Esophagus squamous epithelium (tissue), 5 donors: ENCODE measurements around the gene KLHL29. TPM values are rescaled to one million over a fixed set of nuclear protein-coding genes. Genes with fewer than 3 reads are reported as not detected.

Experiments used
- DNase-seq: peaks from one replicate; lab custom pipeline; 2025; lab: John Stamatoyannopoulos, UW
- H3K27ac ChIP-seq, 4 donors: fragments of 200-600 bp; sonication (generic); one replicate each; pipeline ENCODE4 v1.5.1; 2016 to 2019; ENCODE audit warnings: mild to moderate bottlenecking in 1 of 4
- H3K27me3 ChIP-seq, 4 donors: fragments of 200-600 bp; sonication (generic); 1 replicate in 3 of 4; 2 replicates in 1 of 4; pipeline versions ENCODE4 v1.5.1 to v1.6.0; 2017 to 2021; ENCODE audit warnings: antibody characterized with exemption in 1 of 4
- H3K36me3 ChIP-seq, 3 donors: fragments of 200-600 bp; sonication (generic); one replicate each; pipeline ENCODE4 v1.5.1; 2016 to 2019
- H3K4me1 ChIP-seq, 3 donors: fragments of 200-600 bp; sonication (generic); one replicate each; pipeline ENCODE4 v1.5.1; 2017 to 2019
- H3K4me3 ChIP-seq, 4 donors: fragments of 200-600 bp; sonication (generic); 1 replicate in 3 of 4; 2 replicates in 1 of 4; pipeline ENCODE4 v1.5.1; 2016 to 2019; ENCODE audit warnings: mild to moderate bottlenecking in 2 of 4, moderate library complexity in 1 of 4
- H3K9me3 ChIP-seq, 3 donors: fragments of 200-600 bp; sonication (generic); one replicate each; pipeline ENCODE4 v1.5.1; 2016 to 2019
- POLR2A ChIP-seq, 4 donors: fragments of 450-650 bp; IDR thresholded peaks; one replicate each; pipeline ENCODE4 v1.6.1; 2017; ENCODE audit warnings: antibody characterized with exemption in 4 of 4, mild to moderate bottlenecking in 4 of 4, moderate library complexity in 3 of 4
- WGBS, 2 donors: methylation state at CpG; one replicate each; pipeline ENCODE4 v1.1.5; 2018; 5-methylcytosine and 5-hydroxymethylcytosine counted together
- intact Hi-C: fragments of 100-400 bp; cut with DNase I; formaldehyde crosslinking; loops from one replicate; pipeline ENCODE4 v1.15.0; 2022
- total RNA-seq, 4 donors: library from RNA; depleted of rRNA; stranded (reverse); fragments of >200 nt; gene quantifications; one replicate each; pipeline ENCODE4 v1.1.0, GENCODE V29; 2016
- TF ChIP-seq, protein P1 (sequence below), 6 experiments: fragments of 450-650 bp in 4 of 6; fragments of 200-600 bp in 2 of 6; sonication (generic) in 2 of 6; IDR thresholded peaks; one replicate each; pipeline ENCODE4 v1.5.1; 2016 to 2019; ENCODE audit warnings: antibody characterized with exemption in 6 of 6, mild to moderate bottlenecking in 4 of 6, moderate library complexity in 4 of 6
- donor health status: DM: yes; HTN: yes; CAD: no.

Gene KLHL29
- total RNA-seq, 4 donors from 2014 or later: 3.4 to 11.8 (median 5.9) TPM

DNA sequence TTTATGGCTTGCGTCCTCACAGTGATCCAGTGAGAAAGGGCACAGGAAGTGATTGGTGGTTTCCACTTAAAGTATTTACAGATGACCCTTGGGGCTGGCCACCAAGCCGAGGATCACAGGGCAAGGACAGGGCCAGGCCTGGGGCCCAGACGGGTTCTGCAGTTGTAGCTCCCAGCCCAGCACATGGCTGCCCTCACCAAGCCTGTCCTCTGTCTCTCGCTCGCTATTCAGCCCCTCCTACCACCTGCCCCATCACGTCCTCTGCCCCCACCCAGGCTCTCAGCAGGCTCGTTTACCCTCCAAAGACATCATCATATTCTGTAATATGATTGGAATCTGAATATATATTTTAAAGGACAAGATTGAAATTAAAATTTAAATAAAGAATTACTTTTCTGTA, 246.0 kb downstream of the KLHL29 start:
- intact Hi-C loops: no loop called here

DNA sequence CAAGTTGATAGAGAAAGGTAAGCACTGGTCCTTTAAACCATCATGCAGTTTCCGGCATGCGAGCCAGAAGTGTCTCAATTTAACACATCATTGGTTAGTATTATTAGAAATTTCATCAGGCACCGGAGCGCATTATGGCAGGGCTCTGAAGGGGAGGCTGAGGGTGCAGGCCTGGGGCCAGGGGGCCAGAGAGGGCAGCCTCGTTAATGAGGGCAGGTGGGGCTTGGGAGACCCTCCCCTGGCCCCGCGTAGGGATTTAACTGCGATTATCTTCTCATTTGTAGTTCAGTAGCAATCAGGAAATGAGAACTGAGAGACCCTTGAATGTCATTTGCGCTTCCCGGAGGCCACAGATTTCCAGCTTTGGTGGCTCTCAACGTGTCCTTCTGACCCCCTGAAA, 246.4 kb downstream of the KLHL29 start:
- Histone ChIP-seq H3K4me1 (peaks cover 0 to under 1% (median 0%) of the 10 kb centered on the region in 3 donors), H3K27ac (no peak overlapping the region), H3K27me3 (no peaks in the 10 kb centered on the region), H3K36me3 (no peaks in the 10 kb centered on the region), H3K9me3 (no peaks in the 10 kb centered on the region), H3K4me3 (no peak overlapping the region)
- intact Hi-C loops: no loop called here
- 91 to 94% methylated on average over 8 to 9 of the region's 11 CpGs for WGBS, 2 donors
- DNase-seq: no peak
- TF ChIP-seq POLR2A (IDR thresholded peaks at IDR 0.05): no peak
- TF ChIP-seq, protein P1, sequence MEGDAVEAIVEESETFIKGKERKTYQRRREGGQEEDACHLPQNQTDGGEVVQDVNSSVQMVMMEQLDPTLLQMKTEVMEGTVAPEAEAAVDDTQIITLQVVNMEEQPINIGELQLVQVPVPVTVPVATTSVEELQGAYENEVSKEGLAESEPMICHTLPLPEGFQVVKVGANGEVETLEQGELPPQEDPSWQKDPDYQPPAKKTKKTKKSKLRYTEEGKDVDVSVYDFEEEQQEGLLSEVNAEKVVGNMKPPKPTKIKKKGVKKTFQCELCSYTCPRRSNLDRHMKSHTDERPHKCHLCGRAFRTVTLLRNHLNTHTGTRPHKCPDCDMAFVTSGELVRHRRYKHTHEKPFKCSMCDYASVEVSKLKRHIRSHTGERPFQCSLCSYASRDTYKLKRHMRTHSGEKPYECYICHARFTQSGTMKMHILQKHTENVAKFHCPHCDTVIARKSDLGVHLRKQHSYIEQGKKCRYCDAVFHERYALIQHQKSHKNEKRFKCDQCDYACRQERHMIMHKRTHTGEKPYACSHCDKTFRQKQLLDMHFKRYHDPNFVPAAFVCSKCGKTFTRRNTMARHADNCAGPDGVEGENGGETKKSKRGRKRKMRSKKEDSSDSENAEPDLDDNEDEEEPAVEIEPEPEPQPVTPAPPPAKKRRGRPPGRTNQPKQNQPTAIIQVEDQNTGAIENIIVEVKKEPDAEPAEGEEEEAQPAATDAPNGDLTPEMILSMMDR (IDR thresholded peaks at IDR 0.05): no peak

More for the DNA sequence above, 246.0 kb downstream of the KLHL29 start:
- no peak for DNase-seq
- H3K36me3 ChIP-seq: no peaks in the 10 kb centered on the region
- H3K27me3 ChIP-seq: no peaks in the 10 kb centered on the region
- TF ChIP-seq POLR2A (IDR thresholded peaks at IDR 0.05): no peak
- TF ChIP-seq, protein P1 (IDR thresholded peaks at IDR 0.05): no peak
- no peaks in the 10 kb centered on the region for H3K4me1 ChIP-seq
- no peaks in the 10 kb centered on the region for H3K9me3 ChIP-seq
- 85 to 88% methylated on average over 5 to 7 of the region's 7 CpGs for WGBS, 2 donors
- H3K27ac ChIP-seq: no peak overlapping the region
- no peak overlapping the region for H3K4me3 ChIP-seq

DNA sequence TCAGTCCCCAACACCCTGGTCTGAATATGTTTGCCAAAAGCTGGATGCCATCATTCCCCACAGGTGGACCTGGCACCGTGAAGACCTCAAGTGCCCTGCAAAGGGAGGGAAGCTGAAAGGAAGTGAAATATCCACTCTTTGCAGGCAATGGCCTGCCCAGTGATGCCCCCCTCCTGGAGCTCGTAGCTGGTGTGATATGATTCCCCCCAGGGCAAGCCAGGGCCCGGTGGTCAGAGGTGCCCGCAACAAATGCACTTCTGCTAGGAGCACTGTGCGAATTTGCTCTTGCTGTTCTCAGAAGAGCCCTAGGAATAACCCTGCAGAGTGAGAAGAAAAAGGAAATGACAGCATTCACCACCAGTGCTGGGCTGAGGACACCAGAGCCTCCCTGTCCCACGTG, 247.4 kb downstream of the KLHL29 start:
- Histone ChIP-seq H3K27me3 (no peaks in the 10 kb centered on the region), H3K9me3 (no peaks in the 10 kb centered on the region), H3K27ac (no peak overlapping the region), H3K36me3 (no peaks in the 10 kb centered on the region), H3K4me1 (peaks cover 0 to 11% (median 5%) of the 10 kb centered on the region in 3 donors), H3K4me3 (no peak overlapping the region)
- TF ChIP-seq, protein P1 (IDR thresholded peaks at IDR 0.05): no peak
- no peak for TF ChIP-seq POLR2A (IDR thresholded peaks at IDR 0.05)
- WGBS, 2 donors: 42 to 62% methylated on average over 3 to 5 of the region's 6 CpGs
- intact Hi-C loops: no loop called here
- no peak for DNase-seq

DNA sequence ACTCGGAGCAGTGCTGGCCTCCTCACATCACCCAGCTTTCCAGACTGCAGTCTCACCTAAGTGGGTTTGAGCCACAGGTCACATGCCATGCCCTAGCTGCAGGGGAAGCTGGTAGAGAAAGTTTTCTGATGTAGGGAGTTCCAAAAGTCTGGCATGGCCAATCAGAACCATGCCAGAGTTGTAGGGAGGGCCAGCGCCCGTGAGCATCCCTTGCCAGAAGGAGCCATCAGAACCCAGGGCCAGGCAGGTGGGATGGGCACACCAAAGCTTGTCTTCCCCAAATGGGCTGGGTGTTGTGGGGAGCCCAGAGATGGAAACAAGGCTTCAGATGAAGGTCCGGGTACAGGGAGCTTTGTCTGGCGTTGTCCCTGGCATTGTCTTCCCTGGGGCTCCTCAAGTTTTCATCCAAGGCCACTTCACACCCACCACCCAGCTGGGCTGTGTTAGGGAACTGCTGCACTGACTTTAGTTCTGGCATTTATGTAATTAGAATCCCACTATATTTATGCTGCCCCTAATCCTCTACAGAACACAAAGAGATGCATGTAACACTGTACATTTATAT, 247.9 kb downstream of the KLHL29 start:
- Histone ChIP-seq H3K27ac (no peak overlapping the region), H3K4me3 (no peak overlapping the region), H3K9me3 (no peaks in the 10 kb centered on the region), H3K27me3 (no peaks in the 10 kb centered on the region), H3K36me3 (no peaks in the 10 kb centered on the region), H3K4me1 (peaks cover 0 to 14% (median 5%) of the 10 kb centered on the region in 3 donors)
- DNase-seq: no peak
- TF ChIP-seq, protein P1 (IDR thresholded peaks at IDR 0.05): no peak
- TF ChIP-seq POLR2A (IDR thresholded peaks at IDR 0.05): no peak
- intact Hi-C loops: no loop called here
- WGBS, 2 donors: 60 to 100% methylated on average over 1 of the region's 5 CpGs

DNA sequence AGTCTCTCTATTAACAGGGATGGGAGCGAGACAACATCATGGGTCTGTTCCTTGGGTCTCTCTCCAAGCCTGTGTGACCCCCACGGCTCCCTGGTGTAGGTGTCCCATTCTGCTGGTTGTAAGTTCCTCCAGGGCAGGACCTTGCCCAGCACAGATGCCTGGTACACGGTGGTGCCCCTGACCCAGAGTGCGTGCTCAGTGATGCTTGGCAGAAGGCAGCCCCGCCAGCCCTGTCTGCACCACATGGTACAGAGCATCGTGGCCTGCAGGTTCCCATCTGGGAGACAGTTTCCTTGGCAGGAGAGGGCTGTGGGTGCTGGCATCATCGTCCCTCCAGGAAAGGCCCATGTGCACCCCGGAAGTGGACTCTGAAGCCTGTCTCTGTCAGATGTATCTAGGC, 249.0 kb downstream of the KLHL29 start:
- WGBS, 2 donors: 80 to 92% methylated on average over 1 to 5 of the region's 8 CpGs
- intact Hi-C loops: no loop called here
- DNase-seq: no peak
- Histone ChIP-seq H3K9me3 (no peaks in the 10 kb centered on the region), H3K36me3 (peaks cover 0 to under 1% (median 0%) of the 10 kb centered on the region in 3 donors), H3K27me3 (no peaks in the 10 kb centered on the region), H3K4me3 (no peak overlapping the region), H3K4me1 (peaks cover 0 to 14% (median 5%) of the 10 kb centered on the region in 3 donors), H3K27ac (no peak overlapping the region)
- TF ChIP-seq, protein P1 (IDR thresholded peaks at IDR 0.05): no peak
- no peak for TF ChIP-seq POLR2A (IDR thresholded peaks at IDR 0.05)
